ENCODE measurements around the gene TFAP2D. TPM values are rescaled to one million over a fixed set of nuclear protein-coding genes. Genes with fewer than 3 reads are reported as not detected.

Gene TFAP2D
- total and polyA plus RNA-seq, 2 of the 4 experiments (the other 2 are of a cell fraction) = not detected

GRCh38 chr6:50699051-50699775 is 14.1 kb upstream of the TFAP2D start:
- ATAC-seq (ENCODE audit: low read depth) (no peak), DNase-seq (no peak)
- Histone ChIP-seq H4K5ac (ENCODE audit: low read depth, low read length) (no peak overlapping the region), H3K56ac (ENCODE audit: extremely low read depth, insufficient read depth, low read length) (no peak overlapping the region), H3K14ac (replicated peaks; ENCODE audit: low read depth, low read length) (no peak overlapping the region), H2BK20ac (ENCODE audit: low read depth, low read length) (no peak overlapping the region), H3K4me3 (ENCODE audit: insufficient read depth, low read depth, low read length) (no peak overlapping the region), H3K18ac (ENCODE audit: low read depth, low read length) (no peak overlapping the region), H3K23ac (ENCODE audit: low read depth, low read length) (no peak overlapping the region), H4K91ac (ENCODE audit: insufficient read depth, low read depth, low read length) (no peak overlapping the region), H3K27me3 (ENCODE audit: control insufficient read depth, insufficient read depth, low read length) (no peaks in the 10 kb centered on the region), H3K27ac (ENCODE audit: insufficient read depth, low read length) (no peak overlapping the region), H2BK120ac (ENCODE audit: low read depth, low read length) (no peak overlapping the region), H3K4me1 (ENCODE audit: control insufficient read depth, insufficient read depth, low read length) (no peaks in the 10 kb centered on the region), H3K4ac (ENCODE audit: low read depth, low read length) (no peak overlapping the region), H3K36me3 (ENCODE audit: control insufficient read depth, insufficient read depth, low read length) (no peaks in the 10 kb centered on the region), H4K20me1 (ENCODE audit: insufficient read depth, low read length) (no peaks in the 10 kb centered on the region), H2AK5ac (ENCODE audit: low read depth, low read length) (no peak overlapping the region), H3K9ac (ENCODE audit: low read depth, low read length) (no peak overlapping the region), H3K9me1 (ENCODE audit: insufficient read depth, low read length) (no peaks in the 10 kb centered on the region), H2AK9ac (replicated peaks; ENCODE audit: low read depth, low read length, poor library complexity) (no peak overlapping the region), H4K8ac (ENCODE audit: low read depth in 2 of 2, low read length in 2 of 2) (no peak overlapping the region), H2AFZ (replicated peaks; ENCODE audit: low read length, poor library complexity) (no peak overlapping the region), H3K79me1 (ENCODE audit: low read depth in 1 of 2, low read length in 2 of 2) (no peaks in the 10 kb centered on the region), H2BK5ac (ENCODE audit: low read depth, low read length, poor library complexity, severe bottlenecking) (no peak overlapping the region), H2BK15ac (ENCODE audit: low read depth, low read length) (no peak overlapping the region), H3K9me3 (ENCODE audit: control insufficient read depth, insufficient read depth, low read length) (no peaks in the 10 kb centered on the region), H3K4me2 (ENCODE audit: low read depth, low read length) (no peak overlapping the region)
- dilution Hi-C loops (cut with HindIII; ENCODE audit: low sequenced_read_pairs, unreplicated experiment) = no loop called here
- CTCF ChIA-PET = no interaction called here
- intact Hi-C loops (cut with micrococcal nuclease) = no loop called here
- no TSS peak for BruUV-seq (replicated peaks)
- in situ Hi-C loops (cut with MboI; ENCODE audit: low sequenced_read_pairs) = no loop called here
- WGBS, 2 experiments (ENCODE audit: extremely low coverage in 2 of 2, insufficient read length in 1 of 2) = no CpG with 5 or more reads among the region's 11 CpGs
- peak; percentile 28; the same call in 1 of the 2 replicates for TF ChIP-seq MXI1 (IDR thresholded peaks at IDR 0.05; ENCODE audit: borderline replicate concordance, low read depth, low read length)
- no peak for TF ChIP-seq CTCF (conservative IDR thresholded peaks at IDR 0.05; ENCODE audit: low read depth, low read length)
- no peak for TF ChIP-seq SMC3 (IDR thresholded peaks at IDR 0.05; ENCODE audit: low read depth, low read length)
- TF ChIP-seq RFX5 (IDR thresholded peaks at IDR 0.05; ENCODE audit: low read depth, low read length) = no peak
- no peak for TF ChIP-seq POLR2A (IDR thresholded peaks at IDR 0.05; ENCODE audit: low read depth, low read length)
- POLR2A ChIA-PET (ENCODE audit: unreplicated experiment) = no interaction called here
